Measurements from ENCODE around the gene ADGRV1. TPM values are rescaled to one million over a fixed set of nuclear protein-coding genes. Genes with fewer than 3 reads are reported as not detected.

Gene ADGRV1
- total RNA-seq, 1 experiment from 2014 or later, result 64.8 TPM

GRCh38 chr5:90650767-90651166 lies 92.2 kb downstream of the ADGRV1 start:
- no peak overlapping the region for H2AK5ac ChIP-seq (ENCODE audit: insufficient read length, low read length)
- no peak overlapping the region for H2BK15ac ChIP-seq (ENCODE audit: low read depth, low read length)
- H2BK12ac ChIP-seq (ENCODE audit: insufficient read length, low read depth, low read length), result no peak overlapping the region
- no peaks in the 10 kb centered on the region for H3K23me2 ChIP-seq (ENCODE audit: insufficient read length, low read depth, low read length, poor library complexity, severe bottlenecking)
- H3K27ac ChIP-seq (ENCODE audit: insufficient read length, low read depth, low read length), result no peak overlapping the region
- H3K36me3 Mint-ChIP-seq (ENCODE audit: insufficient read depth in 1 of 3, low read depth in 3 of 3), result peaks cover 32 to 52% (median 50%) of the 10 kb centered on the region in 3 experiments
- no peak overlapping the region for H3K4me3 Mint-ChIP-seq
- H3T11ph ChIP-seq (ENCODE audit: low read length), result no peak overlapping the region
- H3K18ac ChIP-seq (ENCODE audit: insufficient read length, low read depth, low read length), result no peak overlapping the region
- no peak overlapping the region for H2BK5ac ChIP-seq (ENCODE audit: insufficient read length, low read length)
- H4K5ac ChIP-seq (ENCODE audit: insufficient read length, low read depth, low read length), result no peak overlapping the region
- H3K9me3 Mint-ChIP-seq, result no peaks in the 10 kb centered on the region
- H2BK20ac ChIP-seq (ENCODE audit: low read depth, low read length, poor library complexity, severe bottlenecking), result no peak overlapping the region
- no peak overlapping the region for H3K9ac ChIP-seq (ENCODE audit: extremely low read depth, insufficient read length, low read length)
- TF ChIP-seq CTCF (conservative IDR thresholded peaks at IDR 0.05), result no peak
- H3K79me2 ChIP-seq (ENCODE audit: insufficient read depth, low read length), result no peaks in the 10 kb centered on the region
- no peaks in the 10 kb centered on the region for H3K27me3 ChIP-seq (ENCODE audit: insufficient read depth, low read length)
- H3K9me3 ChIP-seq (ENCODE audit: control insufficient read depth, low read depth, low read length), result no peaks in the 10 kb centered on the region
- H2BK120ac ChIP-seq (ENCODE audit: low read depth, low read length, poor library complexity, severe bottlenecking), result no peak overlapping the region
- DNase-seq, result no peak
- H3K23ac ChIP-seq (ENCODE audit: insufficient read length, low read depth, low read length), result no peak overlapping the region
- no peak overlapping the region for H3K4ac ChIP-seq (ENCODE audit: low read depth, low read length)
- peak overlapping the region in 1 of 3 experiments; percentile 27; a peak in 2 of 7 replicates for H3K27ac Mint-ChIP-seq
- no peaks in the 10 kb centered on the region for H3K27me3 Mint-ChIP-seq (ENCODE audit: low read depth)
- H2AFZ ChIP-seq (ENCODE audit: low read length), result no peak overlapping the region
- no peak overlapping the region for H3K56ac ChIP-seq (ENCODE audit: insufficient read length, low read depth, low read length)
- no CpG with 5 or more reads among the region's 1 CpG for WGBS (ENCODE audit: extremely low coverage, insufficient read length, low lambda C conversion rate)
- H4K20me1 ChIP-seq (ENCODE audit: control insufficient read depth, insufficient read depth, insufficient read length), result no peaks in the 10 kb centered on the region
- H3K4me2 ChIP-seq (ENCODE audit: insufficient read depth, insufficient read length, low read length), result no peak overlapping the region
- no peaks in the 10 kb centered on the region for H3K4me1 ChIP-seq (ENCODE audit: insufficient read depth, low read length)
- H3K14ac ChIP-seq (ENCODE audit: insufficient read depth, low read length), result no peak overlapping the region
- H3K79me1 ChIP-seq (ENCODE audit: insufficient read depth, low read depth, low read length, poor library complexity, severe bottlenecking), result no peaks in the 10 kb centered on the region
- no peaks in the 10 kb centered on the region for H3K4me1 Mint-ChIP-seq
- no peak overlapping the region for H4K91ac ChIP-seq (ENCODE audit: insufficient read length, low read depth, low read length)
- no peak overlapping the region for H4K8ac ChIP-seq (replicated peaks; ENCODE audit: insufficient read length, low read depth, low read length)

Data from H9 (cell line).